Measurements from ENCODE around the gene DLG2.
"Not testable (repeated sequence)": the region's sequence is repeated elsewhere in the genome, so short reads cannot be mapped to it uniquely, and the experiment has no call there.

DLG2 gene

GRCh38 chr11:85407648-85408047 is 219.5 kb downstream of the DLG2 start:
- H3K4me3 ChIP-seq (ENCODE audit: low read depth, low read length): no peak overlapping the region
- TF ChIP-seq CTCF (IDR thresholded peaks at IDR 0.05; ENCODE audit: borderline replicate concordance, insufficient read depth, low read depth, low read length): no peak

- TF ChIP-seq CTCF (IDR thresholded peaks at IDR 0.05; ENCODE audit: borderline replicate concordance, insufficient read depth, low read depth, low read length): no peak
- H3K4me3 ChIP-seq (ENCODE audit: low read depth, low read length): no peak overlapping the region
These were observed 220.3 kb downstream of the DLG2 start for GRCh38 chr11:85406841-85407240.

- H3K4me3 ChIP-seq (ENCODE audit: low read depth, low read length): no peak overlapping the region
- TF ChIP-seq CTCF (IDR thresholded peaks at IDR 0.05; ENCODE audit: borderline replicate concordance, insufficient read depth, low read depth, low read length): no peak
These were observed 220.8 kb downstream of the DLG2 start for GRCh38 chr11:85406316-85406715.

DNA sequence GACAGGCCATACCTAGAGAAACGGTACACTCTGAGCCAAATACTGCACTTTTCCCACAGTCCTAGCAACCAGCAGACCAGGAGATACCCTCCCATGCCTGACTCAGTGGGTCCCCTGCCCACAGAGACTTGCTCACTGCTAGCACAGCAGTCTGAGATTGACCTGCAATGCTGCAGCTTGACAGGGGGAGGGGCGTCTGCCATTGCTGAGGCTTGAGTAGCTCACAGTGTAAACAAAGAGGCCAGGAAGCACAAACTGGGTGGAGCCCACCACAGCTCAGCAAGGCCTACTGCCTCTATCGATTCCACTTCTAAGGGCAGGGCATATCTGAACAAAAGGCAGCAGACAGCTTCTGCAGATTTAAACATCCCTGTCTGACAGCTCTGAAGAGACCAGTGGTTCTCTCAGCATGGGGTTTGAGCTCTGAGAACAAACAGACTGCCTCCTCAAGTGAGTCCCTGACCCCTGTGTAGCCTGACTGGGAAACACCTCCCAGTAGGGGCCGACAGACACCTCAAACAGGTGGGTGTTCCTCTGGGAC is 231.6 kb downstream of the DLG2 start:
- not testable (repeated sequence) for H3K4me3 ChIP-seq (ENCODE audit: low read depth, low read length)

DNA sequence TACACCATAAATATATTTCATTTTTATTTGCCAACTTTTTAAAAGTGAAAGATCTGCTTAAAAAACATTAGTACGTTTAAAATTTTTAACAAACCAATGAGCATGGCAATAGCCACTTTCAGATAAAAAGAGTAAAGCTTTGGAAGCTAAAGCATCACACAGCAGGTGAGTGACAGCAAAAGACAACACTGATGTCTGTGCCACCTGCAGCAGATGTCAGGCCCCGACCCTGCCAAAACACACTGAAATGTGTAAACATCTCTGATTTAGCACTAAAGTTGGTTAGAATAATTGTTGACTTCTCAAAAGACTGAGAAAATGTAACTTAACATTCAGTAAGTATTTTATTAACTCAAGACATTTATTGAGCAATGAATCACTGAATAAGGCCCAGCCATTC is 232.9 kb downstream of the DLG2 start:
- TF ChIP-seq CTCF (IDR thresholded peaks at IDR 0.05; ENCODE audit: borderline replicate concordance, insufficient read depth, low read depth, low read length): no peak
- H3K4me3 ChIP-seq (ENCODE audit: low read depth, low read length): no peak overlapping the region

- no peak for TF ChIP-seq CTCF (IDR thresholded peaks at IDR 0.05; ENCODE audit: borderline replicate concordance, insufficient read depth, low read depth, low read length)
- H3K4me3 ChIP-seq (ENCODE audit: low read depth, low read length): no peak overlapping the region
These were observed 236.0 kb downstream of the DLG2 start for GRCh38 chr11:85391141-85391540.

GRCh38 chr11:85385547-85385946 is 241.6 kb downstream of the DLG2 start:
- no peak overlapping the region for H3K4me3 ChIP-seq (ENCODE audit: low read depth, low read length)
- no peak for TF ChIP-seq CTCF (IDR thresholded peaks at IDR 0.05; ENCODE audit: borderline replicate concordance, insufficient read depth, low read depth, low read length)

DNA sequence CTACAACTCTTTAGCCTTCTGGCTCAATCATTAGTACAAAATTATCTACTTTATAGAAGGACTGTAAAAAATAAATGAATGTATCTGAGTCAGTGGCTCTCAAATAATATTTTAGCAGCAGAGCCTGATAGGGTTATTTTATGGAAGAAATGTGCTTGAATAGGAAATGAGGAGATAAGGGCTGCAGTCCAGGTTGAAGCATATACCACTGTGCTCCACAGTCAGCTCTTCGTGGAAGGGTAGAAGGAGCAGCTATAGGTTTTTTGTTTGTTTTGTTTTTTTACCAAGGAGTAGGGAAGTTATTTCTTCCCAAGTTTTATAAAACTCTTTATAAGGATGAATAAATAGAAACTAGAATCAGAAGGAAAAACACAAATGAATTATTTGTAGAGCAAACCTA is 242.0 kb downstream of the DLG2 start:
- no peak for TF ChIP-seq CTCF (IDR thresholded peaks at IDR 0.05; ENCODE audit: borderline replicate concordance, insufficient read depth, low read depth, low read length)
- no peak overlapping the region for H3K4me3 ChIP-seq (ENCODE audit: low read depth, low read length)

Data from GM12875 (cell line).